SK-N-SH treated with all-trans-retinoic acid at 6 μM for 48 hours (cell line): ENCODE results near the gene SLC16A10.

ENCODE experiments used
- ATAC-seq: fragments of 200-7000 bp; cut with Tn5 transposase; 3 replicates; pipeline ENCODE4 v1.9.1; 2020; ENCODE audit warnings: mild to moderate bottlenecking, moderate library complexity
- ARNTL ChIP-seq: fragments of 450-650 bp; formaldehyde crosslinking; IDR thresholded peaks from 2 replicates; pipeline ENCODE4 v1.5.0; 2020; ENCODE audit warnings: low read depth, mild to moderate bottlenecking, moderate library complexity, borderline replicate concordance
- BACH2 ChIP-seq: fragments of 250-450 bp; sonication (Bioruptor Pico); IDR thresholded peaks from 2 replicates; pipeline ENCODE4 v1.9.0; 2021; ENCODE audit warnings: mild to moderate bottlenecking, borderline replicate concordance
- CSDC2 ChIP-seq: fragments of 250-450 bp; sonication (Bioruptor Pico); IDR thresholded peaks from 2 replicates; pipeline ENCODE4 v1.5.0; 2020; ENCODE audit warnings: mild to moderate bottlenecking, moderate library complexity
- ESRRG ChIP-seq: fragments of 250-450 bp; sonication (Bioruptor Pico); IDR thresholded peaks from 2 replicates; pipeline ENCODE4 v1.6.1; 2021; ENCODE audit warnings: mild to moderate bottlenecking
- GLIS3 ChIP-seq: fragments of 250-450 bp; sonication (Bioruptor Pico); IDR thresholded peaks from 2 replicates; pipeline ENCODE4 v1.5.0; 2020; ENCODE audit warnings: mild to moderate bottlenecking, moderate library complexity
- ISL1 ChIP-seq: fragments of 250-450 bp; sonication (Bioruptor Pico); IDR thresholded peaks from 2 replicates; pipeline ENCODE4 v2.1.2; 2022; ENCODE audit warnings: mild to moderate bottlenecking, moderate library complexity
- OSR1 ChIP-seq: fragments of 250-450 bp; sonication (Bioruptor Pico); IDR thresholded peaks from 2 replicates; pipeline ENCODE4 v1.8.0; 2022; ENCODE audit warnings: moderate library complexity, mild to moderate bottlenecking, inconsistent platforms
- PPARA ChIP-seq: fragments of 250-450 bp; sonication (Bioruptor Pico); IDR thresholded peaks from 2 replicates; pipeline ENCODE4 v1.5.0; 2020; ENCODE audit warnings: mild to moderate bottlenecking, borderline replicate concordance
- RARB ChIP-seq: fragments of 250-450 bp; sonication (Bioruptor Pico); IDR thresholded peaks from 2 replicates; pipeline ENCODE4 v1.8.0; 2021; ENCODE audit warnings: mild to moderate bottlenecking, moderate library complexity
- SNAI2 ChIP-seq: fragments of 250-450 bp; sonication (Bioruptor Pico); IDR thresholded peaks from 2 replicates; pipeline ENCODE4 v1.5.0; 2020; ENCODE audit warnings: mild to moderate bottlenecking, moderate library complexity
- TCF4 ChIP-seq: fragments of 250-450 bp; sonication (Bioruptor Pico); IDR thresholded peaks from 2 replicates; pipeline ENCODE4 v1.8.0; 2021; ENCODE audit warnings: mild to moderate bottlenecking, moderate library complexity, borderline replicate concordance
- TOX ChIP-seq: fragments of 250-450 bp; sonication (Bioruptor Pico); IDR thresholded peaks from 2 replicates; pipeline ENCODE4 v1.8.0; 2021; ENCODE audit warnings: mild to moderate bottlenecking, moderate library complexity, borderline replicate concordance
- ZFP3 ChIP-seq: fragments of 250-450 bp; sonication (Bioruptor Pico); IDR thresholded peaks from 2 replicates; pipeline ENCODE4 v1.5.0; 2020; ENCODE audit warnings: mild to moderate bottlenecking, moderate library complexity
- ZFP30 ChIP-seq: fragments of 450-650 bp; formaldehyde crosslinking; IDR thresholded peaks from 2 replicates; pipeline ENCODE4 v1.5.0; 2022; ENCODE audit warnings: mild to moderate bottlenecking, moderate library complexity
- ZNF70 ChIP-seq: fragments of 450-650 bp; formaldehyde crosslinking; IDR thresholded peaks from 2 replicates; pipeline ENCODE4 v1.5.0; 2020; ENCODE audit warnings: mild to moderate bottlenecking, moderate library complexity
- ZNF8 ChIP-seq: fragments of 450-650 bp; formaldehyde crosslinking; IDR thresholded peaks from 2 replicates; pipeline ENCODE4 v1.5.0; 2020; ENCODE audit warnings: mild to moderate bottlenecking, moderate library complexity
- TF ChIP-seq, protein P1 (sequence below): fragments of 250-450 bp; sonication (Bioruptor Pico); IDR thresholded peaks from 2 replicates; pipeline ENCODE4 v1.8.0; 2021; ENCODE audit warnings: low read depth, mild to moderate bottlenecking, moderate library complexity, borderline replicate concordance
- TF ChIP-seq, protein P2 (sequence below): fragments of 250-450 bp; sonication (Bioruptor Pico); IDR thresholded peaks from 2 replicates; pipeline ENCODE4 v1.8.0; 2020; ENCODE audit warnings: mild to moderate bottlenecking, moderate library complexity, borderline replicate concordance
- TF ChIP-seq, protein P3 (sequence below): fragments of 250-450 bp; sonication (Bioruptor Pico); IDR thresholded peaks from 2 replicates; pipeline ENCODE4 v1.5.1; 2021; ENCODE audit warnings: mild to moderate bottlenecking, moderate library complexity
- TF ChIP-seq, protein P4 (sequence below): fragments of 250-450 bp; sonication (Bioruptor Pico); IDR thresholded peaks from 2 replicates; pipeline ENCODE4 v1.5.1; 2020; ENCODE audit warnings: low read depth, mild to moderate bottlenecking, moderate library complexity
- TF ChIP-seq, protein P5 (sequence below): fragments of 250-450 bp; sonication (Bioruptor Pico); IDR thresholded peaks from 2 replicates; pipeline ENCODE4 v1.5.0; 2020; ENCODE audit warnings: mild to moderate bottlenecking, moderate library complexity

Gene SLC16A10

DNA sequence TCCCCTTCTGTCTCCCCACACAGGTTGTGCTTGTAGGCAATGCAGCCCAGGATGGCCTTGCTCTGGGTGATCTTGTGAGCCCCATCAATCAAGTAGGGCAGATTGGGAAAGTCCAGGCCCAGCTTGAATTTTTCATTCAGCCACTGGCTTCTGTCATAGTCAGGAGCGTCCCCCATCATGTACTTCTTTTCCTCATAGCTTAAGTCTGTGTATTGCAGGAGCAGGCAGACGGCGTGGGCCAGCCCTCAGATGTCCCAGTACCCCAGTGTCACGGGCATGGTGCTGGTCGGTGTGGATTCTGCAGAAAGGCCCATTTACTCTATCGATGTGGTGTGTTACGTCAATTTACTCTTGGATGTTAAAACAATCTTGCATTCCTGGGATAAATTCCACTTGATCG is 40.1 kb upstream of the SLC16A10 start:
- ATAC-seq, result no peak
- TF ChIP-seq GLIS3 (no peak), ARNTL (CRISPR knock-in tag) (no peak), BACH2 (no peak), ZFP3 (CRISPR knock-in tag) (no peak)
- TF ChIP-seq, protein P1, sequence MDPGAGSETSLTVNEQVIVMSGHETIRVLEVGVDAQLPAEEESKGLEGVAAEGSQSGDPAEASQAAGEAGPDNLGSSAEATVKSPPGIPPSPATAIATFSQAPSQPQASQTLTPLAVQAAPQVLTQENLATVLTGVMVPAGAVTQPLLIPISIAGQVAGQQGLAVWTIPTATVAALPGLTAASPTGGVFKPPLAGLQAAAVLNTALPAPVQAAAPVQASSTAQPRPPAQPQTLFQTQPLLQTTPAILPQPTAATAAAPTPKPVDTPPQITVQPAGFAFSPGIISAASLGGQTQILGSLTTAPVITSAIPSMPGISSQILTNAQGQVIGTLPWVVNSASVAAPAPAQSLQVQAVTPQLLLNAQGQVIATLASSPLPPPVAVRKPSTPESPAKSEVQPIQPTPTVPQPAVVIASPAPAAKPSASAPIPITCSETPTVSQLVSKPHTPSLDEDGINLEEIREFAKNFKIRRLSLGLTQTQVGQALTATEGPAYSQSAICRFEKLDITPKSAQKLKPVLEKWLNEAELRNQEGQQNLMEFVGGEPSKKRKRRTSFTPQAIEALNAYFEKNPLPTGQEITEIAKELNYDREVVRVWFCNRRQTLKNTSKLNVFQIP (CRISPR knock-in tag), result no peak
- TF ChIP-seq, protein P2, sequence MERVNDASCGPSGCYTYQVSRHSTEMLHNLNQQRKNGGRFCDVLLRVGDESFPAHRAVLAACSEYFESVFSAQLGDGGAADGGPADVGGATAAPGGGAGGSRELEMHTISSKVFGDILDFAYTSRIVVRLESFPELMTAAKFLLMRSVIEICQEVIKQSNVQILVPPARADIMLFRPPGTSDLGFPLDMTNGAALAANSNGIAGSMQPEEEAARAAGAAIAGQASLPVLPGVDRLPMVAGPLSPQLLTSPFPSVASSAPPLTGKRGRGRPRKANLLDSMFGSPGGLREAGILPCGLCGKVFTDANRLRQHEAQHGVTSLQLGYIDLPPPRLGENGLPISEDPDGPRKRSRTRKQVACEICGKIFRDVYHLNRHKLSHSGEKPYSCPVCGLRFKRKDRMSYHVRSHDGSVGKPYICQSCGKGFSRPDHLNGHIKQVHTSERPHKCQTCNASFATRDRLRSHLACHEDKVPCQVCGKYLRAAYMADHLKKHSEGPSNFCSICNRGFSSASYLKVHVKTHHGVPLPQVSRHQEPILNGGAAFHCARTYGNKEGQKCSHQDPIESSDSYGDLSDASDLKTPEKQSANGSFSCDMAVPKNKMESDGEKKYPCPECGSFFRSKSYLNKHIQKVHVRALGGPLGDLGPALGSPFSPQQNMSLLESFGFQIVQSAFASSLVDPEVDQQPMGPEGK, result no peak
- TF ChIP-seq, all 23 proteins: peak for 0

DNA sequence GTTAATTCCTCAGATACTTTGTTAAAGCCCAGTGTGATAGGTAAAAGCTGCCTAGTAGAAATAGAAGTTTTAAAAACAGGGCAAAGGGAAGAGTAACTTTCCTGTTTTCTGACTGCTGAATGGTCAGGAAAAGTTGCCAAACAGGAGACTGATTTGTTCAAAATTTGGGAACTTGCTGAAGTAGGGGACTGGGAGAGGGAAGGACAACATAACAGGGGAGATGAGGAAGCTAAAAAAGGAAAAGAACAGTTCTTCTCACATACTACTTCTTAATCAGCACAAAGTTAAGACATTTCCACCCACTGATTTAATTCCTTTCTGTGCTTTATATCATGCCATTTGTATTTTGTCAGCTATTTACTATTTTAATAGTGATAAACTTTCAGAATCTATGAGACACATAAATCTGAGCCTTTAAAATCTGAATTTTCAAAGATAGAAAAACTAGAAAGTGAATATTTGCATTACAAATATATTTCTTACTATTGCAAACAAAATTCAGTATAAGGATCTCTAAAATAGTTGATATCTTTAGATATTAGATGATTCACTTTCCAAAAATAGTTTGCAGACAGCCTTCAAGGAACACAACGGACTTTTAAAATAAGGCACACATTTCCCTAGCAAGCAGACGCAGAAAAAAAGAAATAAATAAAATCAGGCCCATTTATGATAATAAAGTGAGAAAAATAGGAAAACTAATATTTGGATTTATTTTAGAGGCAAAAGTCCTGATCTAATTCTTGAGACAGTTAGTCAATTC is 36.9 kb upstream of the SLC16A10 start:
- TF ChIP-seq ZNF8 (no peak), SNAI2 (CRISPR knock-in tag) (no peak)
- no peak for ATAC-seq

DNA sequence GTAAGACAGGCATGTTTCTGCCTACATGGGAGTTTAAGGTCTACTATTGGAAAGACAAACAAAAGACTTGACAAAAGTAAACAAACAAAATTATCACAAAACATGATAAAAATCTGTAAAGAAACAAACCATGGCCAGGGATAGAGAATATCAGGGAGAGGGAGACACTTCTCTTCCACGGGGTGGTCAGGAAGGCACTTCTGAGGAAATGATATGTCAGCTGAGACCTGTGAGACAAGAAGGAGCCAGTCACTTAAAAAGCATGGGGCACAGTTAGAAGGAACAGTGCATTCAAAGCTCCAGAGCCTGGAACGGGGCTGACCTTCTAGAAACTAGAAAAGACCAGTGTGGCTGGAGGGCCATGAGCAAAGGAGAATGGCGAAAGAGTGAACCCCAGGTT is 35.1 kb upstream of the SLC16A10 start:
- ATAC-seq, result no peak

More for the DNA sequence above, 35.1 kb upstream of the SLC16A10 start:
- TF ChIP-seq ESRRG, result no peak
- TF ChIP-seq ZFP30 (CRISPR knock-in tag), result no peak
- TF ChIP-seq, protein P2, result no peak
- no peak for TF ChIP-seq ARNTL (CRISPR knock-in tag)
- no peak for TF ChIP-seq CSDC2 (CRISPR knock-in tag)
- no peak for TF ChIP-seq RARB (CRISPR knock-in tag)
- no peak for TF ChIP-seq GLIS3
- TF ChIP-seq SNAI2 (CRISPR knock-in tag), result no peak
- no peak for TF ChIP-seq PPARA
- TF ChIP-seq ISL1, result no peak
- no peak for TF ChIP-seq ZFP3 (CRISPR knock-in tag)
- no peak for TF ChIP-seq OSR1 (CRISPR knock-in tag)
- TF ChIP-seq, protein P1 (CRISPR knock-in tag), result no peak
- no peak for TF ChIP-seq TOX (CRISPR knock-in tag)
- TF ChIP-seq, protein P3, sequence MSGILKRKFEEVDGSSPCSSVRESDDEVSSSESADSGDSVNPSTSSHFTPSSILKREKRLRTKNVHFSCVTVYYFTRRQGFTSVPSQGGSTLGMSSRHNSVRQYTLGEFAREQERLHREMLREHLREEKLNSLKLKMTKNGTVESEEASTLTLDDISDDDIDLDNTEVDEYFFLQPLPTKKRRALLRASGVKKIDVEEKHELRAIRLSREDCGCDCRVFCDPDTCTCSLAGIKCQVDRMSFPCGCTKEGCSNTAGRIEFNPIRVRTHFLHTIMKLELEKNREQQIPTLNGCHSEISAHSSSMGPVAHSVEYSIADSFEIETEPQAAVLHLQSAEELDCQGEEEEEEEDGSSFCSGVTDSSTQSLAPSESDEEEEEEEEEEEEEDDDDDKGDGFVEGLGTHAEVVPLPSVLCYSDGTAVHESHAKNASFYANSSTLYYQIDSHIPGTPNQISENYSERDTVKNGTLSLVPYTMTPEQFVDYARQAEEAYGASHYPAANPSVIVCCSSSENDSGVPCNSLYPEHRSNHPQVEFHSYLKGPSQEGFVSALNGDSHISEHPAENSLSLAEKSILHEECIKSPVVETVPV (CRISPR knock-in tag), result no peak
- TF ChIP-seq, protein P4, sequence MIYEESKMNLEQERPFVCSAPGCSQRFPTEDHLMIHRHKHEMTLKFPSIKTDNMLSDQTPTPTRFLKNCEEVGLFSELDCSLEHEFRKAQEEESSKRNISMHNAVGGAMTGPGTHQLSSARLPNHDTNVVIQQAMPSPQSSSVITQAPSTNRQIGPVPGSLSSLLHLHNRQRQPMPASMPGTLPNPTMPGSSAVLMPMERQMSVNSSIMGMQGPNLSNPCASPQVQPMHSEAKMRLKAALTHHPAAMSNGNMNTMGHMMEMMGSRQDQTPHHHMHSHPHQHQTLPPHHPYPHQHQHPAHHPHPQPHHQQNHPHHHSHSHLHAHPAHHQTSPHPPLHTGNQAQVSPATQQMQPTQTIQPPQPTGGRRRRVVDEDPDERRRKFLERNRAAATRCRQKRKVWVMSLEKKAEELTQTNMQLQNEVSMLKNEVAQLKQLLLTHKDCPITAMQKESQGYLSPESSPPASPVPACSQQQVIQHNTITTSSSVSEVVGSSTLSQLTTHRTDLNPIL (CRISPR knock-in tag), result no peak
- TF ChIP-seq ZNF70, result no peak
- TF ChIP-seq, protein P5, sequence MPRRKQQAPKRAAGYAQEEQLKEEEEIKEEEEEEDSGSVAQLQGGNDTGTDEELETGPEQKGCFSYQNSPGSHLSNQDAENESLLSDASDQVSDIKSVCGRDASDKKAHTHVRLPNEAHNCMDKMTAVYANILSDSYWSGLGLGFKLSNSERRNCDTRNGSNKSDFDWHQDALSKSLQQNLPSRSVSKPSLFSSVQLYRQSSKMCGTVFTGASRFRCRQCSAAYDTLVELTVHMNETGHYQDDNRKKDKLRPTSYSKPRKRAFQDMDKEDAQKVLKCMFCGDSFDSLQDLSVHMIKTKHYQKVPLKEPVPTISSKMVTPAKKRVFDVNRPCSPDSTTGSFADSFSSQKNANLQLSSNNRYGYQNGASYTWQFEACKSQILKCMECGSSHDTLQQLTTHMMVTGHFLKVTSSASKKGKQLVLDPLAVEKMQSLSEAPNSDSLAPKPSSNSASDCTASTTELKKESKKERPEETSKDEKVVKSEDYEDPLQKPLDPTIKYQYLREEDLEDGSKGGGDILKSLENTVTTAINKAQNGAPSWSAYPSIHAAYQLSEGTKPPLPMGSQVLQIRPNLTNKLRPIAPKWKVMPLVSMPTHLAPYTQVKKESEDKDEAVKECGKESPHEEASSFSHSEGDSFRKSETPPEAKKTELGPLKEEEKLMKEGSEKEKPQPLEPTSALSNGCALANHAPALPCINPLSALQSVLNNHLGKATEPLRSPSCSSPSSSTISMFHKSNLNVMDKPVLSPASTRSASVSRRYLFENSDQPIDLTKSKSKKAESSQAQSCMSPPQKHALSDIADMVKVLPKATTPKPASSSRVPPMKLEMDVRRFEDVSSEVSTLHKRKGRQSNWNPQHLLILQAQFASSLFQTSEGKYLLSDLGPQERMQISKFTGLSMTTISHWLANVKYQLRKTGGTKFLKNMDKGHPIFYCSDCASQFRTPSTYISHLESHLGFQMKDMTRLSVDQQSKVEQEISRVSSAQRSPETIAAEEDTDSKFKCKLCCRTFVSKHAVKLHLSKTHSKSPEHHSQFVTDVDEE (CRISPR knock-in tag), result no peak
- no peak for TF ChIP-seq ZNF8
- no peak for TF ChIP-seq TCF4
- TF ChIP-seq, all 23 proteins: peak for 0
